HG03097 (cell line): ENCODE results near the gene FHOD1.

ENCODE experiments used
- ATAC-seq: cut with Tn5 transposase; IDR thresholded peaks from one replicate; pipeline ENCODE4 v1.9.1; 2021; ENCODE audit not compliant: unreplicated experiment, low FRiP score

The FHOD1 gene

DNA sequence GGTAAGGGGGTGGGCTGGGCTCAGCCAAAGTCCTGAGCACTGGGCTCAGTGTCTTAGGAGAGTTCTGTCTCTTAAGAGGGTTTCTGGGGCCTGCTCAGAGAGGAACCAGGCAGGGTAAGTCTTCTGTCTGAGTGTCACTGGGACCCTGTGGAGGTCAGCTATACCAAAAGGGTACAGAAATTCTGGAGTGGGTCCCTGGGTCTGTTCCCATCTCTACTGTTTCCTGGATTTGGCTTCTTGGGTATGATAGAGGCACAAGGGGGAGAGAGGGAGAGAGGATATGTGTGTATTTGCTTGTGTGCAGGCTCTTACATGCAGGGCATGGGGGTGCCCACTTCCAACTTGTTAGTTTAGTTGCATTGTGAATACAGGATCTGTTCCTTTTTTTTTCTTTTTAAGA, 53.7 kb downstream of the FHOD1 start:
- no peak for ATAC-seq

DNA sequence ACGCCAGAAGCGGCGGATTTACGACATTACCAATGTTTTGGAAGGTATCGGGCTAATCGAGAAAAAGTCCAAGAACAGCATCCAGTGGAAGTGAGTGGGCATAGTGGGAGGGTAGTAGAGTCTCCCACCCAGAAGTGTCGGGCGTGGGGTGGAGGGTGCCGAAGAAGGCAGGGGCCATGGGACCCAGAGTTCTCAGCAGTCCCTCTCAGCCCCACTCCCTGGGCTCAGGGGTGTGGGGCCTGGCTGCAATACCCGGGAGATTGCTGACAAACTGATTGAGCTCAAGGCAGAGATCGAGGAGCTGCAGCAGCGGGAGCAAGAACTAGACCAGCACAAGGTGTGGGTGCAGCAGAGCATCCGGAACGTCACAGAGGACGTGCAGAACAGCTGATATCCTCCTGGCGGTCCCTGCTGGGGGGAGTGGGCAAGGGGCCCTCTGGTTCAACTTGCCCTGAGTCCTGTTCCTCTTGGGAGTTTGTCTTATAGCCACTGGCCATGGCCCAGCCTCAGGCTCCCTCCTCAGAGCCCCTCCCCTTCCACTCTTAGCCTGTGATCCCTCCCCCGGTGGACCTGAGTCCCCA, 54.4 kb downstream of the FHOD1 start:
- no peak for ATAC-seq

DNA sequence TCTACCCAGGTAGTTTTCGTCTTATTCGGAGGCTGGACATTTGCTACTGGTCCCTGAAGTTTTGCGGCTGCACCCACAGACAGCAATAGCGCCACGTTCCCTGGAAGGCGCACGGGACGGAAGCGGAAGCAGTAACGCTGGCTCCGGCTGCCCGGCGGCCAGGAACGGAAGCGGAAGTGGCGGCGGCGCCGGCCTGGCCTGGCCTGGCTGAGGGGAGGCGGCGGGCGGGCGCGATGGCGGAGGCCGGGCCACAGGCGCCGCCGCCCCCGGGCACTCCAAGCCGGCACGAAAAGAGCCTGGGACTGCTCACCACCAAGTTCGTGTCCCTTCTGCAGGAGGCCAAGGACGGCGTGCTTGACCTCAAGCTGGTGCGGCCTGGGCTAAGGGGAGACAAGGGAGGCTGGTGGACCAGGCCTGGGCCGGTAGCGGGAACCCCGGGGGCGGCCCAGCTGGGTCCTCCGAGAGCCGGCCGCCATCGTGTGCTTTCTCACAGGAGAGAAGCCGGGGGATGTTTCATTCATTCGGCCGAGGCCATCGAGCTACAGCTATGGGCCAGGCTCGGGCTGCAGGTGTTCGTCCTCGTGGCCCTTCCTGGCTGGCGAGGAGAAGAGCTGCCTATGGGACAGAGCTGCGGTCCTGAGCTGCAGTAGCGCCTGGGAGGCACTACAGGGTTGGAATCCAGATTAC, 55.1 kb downstream of the FHOD1 start, which contains the start of gene E2F4:
E2F4 (plus strand) TSS at position 161 of the 687 bp plus-strand sequence; CDS start at position 234, 73 bp downstream.
- peak; percentile 55 for ATAC-seq

DNA sequence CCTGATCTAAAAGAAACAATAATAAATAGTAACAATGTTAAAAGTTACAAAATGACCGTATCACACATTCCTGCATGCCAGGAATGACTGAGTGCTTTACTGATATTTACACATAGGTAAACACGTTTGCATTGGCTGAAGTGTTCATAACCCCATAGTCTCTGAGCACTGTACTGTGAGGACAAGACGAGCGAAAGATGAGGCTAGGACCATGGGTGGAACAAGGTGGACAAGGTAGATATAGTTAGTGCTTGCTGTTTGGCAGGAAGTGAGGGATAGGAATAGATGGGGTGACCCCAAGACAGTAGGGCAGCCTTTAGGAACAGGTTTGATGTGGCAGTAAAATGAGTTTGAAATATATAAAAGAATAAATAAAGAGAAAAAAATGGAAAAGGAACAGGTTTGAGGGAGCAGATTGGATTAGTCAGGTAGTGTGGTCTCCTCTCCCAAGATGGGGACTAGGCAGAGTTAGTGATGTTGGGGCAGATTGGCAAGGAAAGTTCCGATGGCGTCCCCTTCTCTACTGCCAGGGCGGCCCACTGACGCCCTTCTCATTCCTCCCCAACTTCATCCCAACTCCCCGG, 55.8 kb downstream of the FHOD1 start:
- ATAC-seq: no peak

DNA sequence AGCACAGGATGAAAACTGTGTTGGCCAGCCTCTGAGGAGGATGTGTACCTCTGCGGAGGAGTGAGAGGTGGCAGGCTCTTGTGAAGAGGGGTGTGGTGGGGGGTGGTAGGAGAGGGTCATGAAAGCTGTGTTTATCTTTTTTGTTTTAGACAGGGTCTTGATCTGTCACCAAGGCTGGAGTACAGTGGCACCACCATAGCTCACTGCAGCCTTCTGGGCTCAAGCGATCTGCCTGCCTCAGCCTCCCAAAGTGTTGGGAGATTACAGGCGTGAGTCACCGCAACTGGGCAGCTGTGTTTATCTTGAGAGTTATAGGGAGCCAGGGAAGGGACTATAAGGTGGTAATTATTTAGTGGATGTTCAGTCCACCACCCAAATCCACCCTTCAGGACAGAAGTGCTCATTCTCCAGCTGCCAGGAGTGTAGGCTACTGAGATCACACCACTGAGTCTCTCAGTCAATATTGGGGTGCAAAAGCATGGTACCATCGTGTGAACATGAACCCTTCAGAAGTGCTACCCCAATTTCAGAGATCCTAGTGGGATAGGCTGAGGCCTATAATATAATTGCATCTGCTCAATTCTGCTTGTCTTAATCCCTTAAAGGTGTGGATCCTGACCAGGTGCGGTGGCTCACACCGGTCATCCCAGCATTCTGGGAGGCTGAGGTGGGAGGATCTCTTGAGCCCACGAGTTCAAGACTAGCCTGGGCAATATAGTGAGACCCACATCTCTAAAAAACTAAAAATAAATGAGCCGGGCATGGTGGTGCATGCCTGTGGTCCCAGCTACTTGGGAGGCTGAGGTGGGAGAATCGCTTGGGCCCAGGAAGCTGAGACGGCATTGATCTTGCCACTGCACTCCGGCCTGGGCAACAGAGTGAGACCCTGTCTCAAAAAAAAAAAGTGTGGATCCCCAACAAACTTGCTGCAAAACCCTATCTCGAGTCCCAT, 56.6 kb downstream of the FHOD1 start:
- no peak for ATAC-seq

DNA sequence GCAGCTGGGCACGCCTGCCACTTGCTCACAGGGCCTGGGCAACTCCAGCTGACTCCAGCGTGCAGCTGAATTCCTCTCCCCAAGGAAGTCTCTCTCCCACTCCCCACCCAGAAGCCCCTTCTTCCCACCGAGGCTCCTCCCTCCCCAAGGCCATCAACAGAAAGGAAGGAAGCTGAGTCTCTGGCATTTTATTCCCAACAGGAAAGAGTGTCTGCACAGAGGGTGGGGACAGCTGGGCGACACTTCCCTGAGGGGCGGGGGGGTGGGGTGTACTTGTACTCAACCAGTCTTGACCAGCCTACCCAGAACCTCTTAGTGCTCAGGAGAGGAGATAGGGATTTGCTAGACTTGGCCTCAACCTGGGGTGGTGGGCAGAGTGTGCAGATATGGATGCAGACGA, 57.2 kb downstream of the FHOD1 start, which contains the start of gene EXOC3L1:
EXOC3L1 (minus strand) TSS at position 96 of the 400 bp plus-strand sequence. CDS start 460 bp downstream, outside the sequence.
- ATAC-seq: no peak

DNA sequence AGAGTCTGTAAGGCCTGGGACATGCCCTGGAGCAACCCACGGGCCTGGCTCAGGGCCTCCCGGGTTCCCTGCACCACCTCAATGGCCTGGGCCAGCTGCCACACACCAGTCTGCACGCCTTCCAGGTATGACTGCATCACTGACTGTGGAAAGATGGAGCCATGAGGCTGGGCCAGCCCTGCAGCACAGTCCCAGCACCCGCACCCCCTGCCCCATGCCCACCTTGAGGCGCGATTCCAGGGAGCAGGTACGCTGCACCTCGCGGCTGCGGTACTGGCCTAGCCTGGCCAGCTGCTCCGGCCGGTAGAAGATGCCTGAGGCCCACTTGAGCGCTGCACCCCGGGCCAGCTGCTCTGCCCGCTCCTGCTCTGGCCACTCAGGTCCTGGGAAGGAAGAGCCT, 58.5 kb downstream of the FHOD1 start:
- ATAC-seq: no peak

DNA sequence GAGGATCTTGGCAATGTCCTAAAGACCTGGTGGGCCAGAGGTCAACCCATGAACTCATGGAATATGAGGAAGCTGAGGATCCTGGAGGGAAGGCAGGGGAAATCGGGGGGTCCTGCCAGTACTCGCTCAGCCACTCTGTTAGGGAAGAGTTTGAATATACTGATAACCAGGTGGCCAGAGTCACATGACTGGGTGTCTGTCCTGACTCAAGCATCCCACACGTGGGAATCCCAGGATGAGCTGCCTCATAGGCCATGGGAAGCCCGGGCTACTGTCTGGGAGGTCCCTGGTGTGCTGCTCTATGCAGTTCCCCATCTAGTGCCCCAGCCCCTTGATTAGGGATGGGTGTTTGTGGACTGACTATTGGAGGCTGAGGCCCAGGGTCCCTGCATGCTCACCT, 59.0 kb downstream of the FHOD1 start:
- ATAC-seq: no peak

DNA sequence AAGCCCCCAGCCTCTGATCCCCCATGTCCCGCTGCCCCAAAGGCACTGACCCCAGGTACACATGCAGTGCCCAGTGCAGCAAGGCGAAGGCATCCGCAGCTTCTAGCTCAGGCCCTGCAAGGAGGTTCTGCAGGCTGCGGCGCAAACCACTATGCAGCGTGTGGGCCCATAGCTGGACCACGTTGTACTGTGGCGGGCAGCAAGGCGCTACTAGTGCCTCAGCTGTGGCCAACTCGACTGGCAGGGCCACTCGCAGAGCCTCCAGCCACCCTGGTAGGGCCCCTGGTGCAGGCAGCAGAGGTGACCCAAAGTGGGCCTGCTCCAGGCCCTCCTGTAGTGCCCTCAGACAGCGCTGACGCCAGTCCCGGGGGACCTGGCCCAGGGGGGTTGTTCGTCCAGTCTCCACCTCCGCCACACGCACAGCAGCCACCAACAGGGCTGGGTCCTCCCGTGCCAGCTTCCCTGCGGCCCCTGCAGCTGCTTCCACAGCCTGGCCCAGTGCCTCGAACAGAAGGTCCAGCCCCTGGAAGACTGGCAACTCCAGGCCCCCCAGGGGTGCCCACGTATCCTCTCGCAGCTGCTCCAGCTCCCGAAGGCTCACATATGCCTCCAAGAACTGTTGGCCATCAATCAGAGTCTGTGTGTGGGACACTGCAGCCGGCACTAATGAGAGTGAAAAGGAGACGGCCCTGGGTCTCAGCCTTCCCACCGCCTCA, 59.9 kb downstream of the FHOD1 start:
- no peak for ATAC-seq

DNA sequence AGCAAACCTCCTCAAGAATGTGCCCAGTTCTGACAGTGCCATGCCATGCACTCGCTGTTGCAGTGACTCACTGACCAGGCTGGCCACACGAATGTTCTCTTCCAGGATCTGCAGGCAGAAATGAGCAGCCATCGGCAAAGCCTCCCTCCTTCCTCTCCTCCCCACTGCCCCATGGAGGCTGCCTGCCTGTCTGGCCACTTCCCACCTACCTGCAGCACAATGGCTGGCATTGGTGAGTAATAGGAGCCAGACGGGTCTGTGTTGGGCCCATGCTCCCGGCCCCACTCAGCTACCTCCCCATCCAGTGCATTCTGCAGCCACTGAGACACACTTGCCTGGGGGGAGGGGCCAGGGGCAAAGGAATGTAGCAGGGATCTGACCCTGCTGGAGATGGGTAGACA, 60.7 kb downstream of the FHOD1 start:
- ATAC-seq: no peak

DNA sequence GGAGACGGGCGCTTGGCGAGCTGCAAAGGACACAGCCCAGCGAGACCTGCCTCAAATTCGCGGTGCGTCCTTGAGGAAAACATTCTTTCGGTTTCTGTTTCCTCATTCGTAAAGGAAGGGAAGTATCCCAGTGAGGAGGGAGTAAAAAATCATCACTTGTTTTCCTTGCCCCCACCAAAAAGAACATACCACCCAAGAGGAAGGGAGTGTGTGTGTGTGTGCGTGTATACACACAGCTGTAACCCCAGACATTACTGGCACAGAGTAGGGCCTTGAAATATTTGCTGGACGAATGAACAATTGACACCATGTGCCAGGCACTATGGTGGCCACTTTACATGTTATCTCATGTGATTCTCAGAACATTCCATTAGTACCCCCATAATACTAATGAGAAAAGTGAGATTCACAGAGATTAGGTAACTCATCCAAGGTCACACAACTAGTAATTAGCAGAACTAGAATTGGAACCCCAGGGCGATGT, 61.6 kb downstream of the FHOD1 start:
- ATAC-seq: no peak

DNA sequence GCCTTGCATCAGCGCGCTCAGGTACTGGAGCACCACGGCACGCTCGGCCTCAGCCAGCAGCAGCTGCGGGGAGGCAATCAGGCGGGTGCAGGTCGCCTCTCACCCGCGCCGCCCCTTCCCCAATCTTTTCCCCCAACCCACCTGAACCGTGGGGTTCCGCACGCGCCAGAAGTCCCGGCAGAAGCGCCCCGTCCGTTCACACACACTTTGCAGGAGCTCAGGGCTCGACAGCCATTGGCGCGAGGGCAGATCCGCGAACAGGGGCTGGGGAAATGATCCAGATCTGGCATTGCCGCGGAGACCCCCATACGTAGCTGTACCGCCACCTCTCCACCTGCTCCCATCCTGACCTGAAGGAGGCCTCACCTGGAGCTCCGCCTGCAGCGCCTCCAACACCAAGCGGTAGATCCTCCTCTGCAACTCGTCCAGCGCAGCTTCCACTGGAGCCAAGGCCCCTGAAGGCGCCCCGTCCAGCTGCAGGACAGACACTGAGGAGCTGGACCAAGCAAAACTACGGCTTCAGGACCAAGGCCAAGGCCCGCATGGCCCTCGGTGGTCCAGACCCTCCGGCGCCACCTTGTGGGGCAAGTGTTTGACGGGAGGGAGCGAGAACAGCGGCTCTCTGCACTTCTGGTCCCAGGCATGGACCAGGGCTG, 62.2 kb downstream of the FHOD1 start:
- ATAC-seq: peak; percentile 32

DNA sequence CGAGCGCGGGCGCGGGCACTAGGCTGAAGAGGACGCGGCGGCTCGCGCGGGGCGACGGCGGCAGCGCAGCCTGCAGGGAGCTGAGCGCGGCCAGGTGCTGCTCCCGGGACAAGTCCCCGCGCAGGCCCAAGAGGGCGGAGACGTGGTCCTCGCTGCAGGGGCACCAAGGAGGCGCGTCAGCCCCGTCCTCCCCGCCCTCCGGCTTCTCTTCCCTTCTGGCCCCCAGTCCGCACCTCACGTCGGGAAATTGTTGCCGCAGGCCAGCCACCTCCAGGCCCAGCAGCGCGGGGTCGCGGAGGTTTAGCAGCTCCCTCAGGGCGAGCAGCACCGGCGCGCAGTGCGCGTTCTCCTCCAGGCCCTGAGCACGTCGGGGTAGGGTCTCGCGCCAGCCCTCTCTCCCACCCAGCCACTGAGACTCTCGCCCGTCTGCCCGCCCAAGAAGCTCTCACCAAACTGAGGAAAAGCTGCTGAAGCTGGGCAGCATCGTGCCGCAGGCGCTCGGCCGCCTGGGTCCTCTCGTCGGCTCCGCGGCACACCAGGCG, 62.8 kb downstream of the FHOD1 start:
- no peak for ATAC-seq

DNA sequence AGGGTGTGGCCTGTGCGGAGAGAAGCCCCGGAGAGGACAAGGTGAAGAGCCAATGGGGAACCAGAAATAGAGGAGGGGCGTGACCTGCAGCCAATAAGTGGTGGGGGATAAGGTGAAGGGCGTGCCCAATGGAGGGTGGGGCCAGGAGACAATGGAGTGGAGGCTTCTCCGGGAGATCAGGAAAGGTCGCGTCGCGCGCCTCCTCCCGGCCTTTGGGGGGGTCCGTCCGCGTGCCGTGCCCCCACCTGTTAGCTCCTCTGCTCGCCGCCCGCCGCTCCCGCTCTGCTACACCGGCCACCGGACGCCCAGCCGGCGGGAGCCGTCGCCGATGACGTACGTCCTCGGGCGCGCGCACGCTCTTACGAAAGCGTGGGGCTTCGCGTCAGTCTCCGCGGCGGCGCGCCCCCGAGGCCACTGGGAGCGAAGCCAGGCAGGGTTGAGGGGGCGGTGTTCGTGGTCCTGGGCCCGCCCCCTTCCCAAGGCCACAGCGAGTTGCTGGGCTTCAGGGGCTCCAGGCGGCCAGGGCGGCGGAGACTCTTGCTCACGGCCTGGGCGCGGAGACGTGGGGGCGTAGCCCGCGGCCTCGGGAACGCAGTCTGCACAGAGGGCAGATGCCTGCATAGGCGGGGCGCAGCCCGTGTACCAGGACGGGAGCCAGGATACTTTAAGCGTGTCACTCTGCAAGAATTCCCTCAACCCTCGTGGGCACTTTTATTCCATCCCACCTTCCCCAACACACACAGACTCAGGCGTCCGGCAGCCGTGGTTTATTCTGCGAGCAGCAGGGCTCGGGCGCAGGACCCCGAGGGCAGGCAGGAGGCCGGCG, 63.4 kb downstream of the FHOD1 start, which contains the start of gene MATCAP1:
MATCAP1 (minus strand) TSS at position 337 of the 826 bp plus-strand sequence. CDS start 3,353 bp downstream, outside the sequence.
- ATAC-seq: peak; percentile 70

DNA sequence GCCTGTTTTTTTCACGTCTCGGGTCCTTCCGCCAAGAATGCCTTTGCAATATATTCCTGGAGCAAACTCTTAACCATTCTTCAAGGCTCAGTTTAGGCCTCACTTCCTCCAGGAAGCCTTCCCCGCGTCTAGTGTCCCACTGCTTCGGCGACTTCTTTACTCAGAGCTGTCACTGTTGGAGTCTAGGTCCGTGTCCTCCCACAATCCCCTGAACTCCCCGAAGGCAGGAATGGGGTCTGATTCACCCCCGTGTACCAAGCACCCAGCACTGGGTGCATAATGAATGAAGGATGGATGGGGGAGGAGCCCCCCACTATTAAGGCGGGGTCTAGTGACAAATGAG, 64.0 kb downstream of the FHOD1 start:
- ATAC-seq: no peak

DNA sequence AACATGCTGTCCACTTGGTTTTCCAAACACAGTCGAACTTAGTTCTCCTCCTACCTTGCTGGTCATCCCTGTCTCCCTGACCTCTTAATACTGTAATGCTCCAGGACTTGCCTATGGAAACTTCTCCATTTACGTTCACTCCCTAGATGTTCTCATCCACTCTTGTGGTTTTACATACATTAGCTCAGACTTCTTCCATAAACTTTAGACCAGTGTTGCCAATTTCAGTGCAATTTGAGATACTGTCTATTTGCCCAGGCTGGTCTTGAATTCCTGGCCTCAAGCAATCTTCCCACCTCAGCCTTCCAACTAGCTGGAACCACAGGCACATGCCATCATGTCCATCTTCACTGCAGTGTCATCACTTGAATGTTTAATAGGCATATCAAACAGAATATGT, 65.0 kb downstream of the FHOD1 start:
- no peak for ATAC-seq

DNA sequence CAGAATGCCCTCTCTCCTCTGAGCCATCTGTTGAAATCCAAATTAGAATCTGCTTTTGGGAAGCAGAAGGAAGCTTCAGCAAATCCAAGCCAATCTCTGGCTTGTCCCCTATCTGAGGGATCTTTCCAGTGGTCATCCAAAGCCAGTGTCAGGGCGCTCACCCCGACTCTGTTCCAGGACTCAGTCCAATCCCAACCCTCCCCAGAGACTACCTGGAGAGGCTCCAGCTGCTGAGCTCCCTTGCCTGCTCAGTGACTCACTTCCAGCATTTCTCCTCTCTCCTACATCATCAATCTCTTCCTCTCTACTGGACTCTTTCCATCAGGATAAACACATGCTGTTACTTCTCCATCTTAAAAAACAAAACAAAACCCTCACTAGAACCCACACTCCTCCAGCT, 65.9 kb downstream of the FHOD1 start:
- no peak for ATAC-seq

DNA sequence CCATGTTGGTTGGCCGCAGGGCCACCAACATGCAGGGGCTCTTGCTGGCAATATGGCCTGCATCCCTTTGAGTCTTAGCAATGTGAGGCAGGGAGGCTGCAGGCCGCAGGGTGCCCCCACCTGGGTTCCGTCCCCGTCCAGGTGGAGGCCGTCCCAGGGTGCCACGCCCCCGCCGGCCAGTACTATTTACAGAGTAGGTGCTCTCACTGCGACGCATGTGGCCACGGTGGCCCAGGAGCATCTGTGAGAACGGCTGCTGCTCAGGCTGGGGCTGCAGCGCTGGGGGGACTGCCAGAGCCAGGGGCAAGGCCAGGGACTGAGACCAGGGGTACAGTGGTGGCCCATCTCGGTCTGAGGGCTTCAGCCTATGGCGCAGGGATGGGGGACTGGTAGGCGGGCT, 67.1 kb downstream of the FHOD1 start:
- no peak for ATAC-seq
